HG02870 (cell line): ENCODE measurements around the gene JAG2.

ENCODE experiments used
- ATAC-seq: cut with Tn5 transposase; IDR thresholded peaks from one replicate; pipeline ENCODE4 v1.9.1; 2021; ENCODE audit warnings: mild to moderate bottlenecking, moderate library complexity; ENCODE audit not compliant: unreplicated experiment

The JAG2 gene

GRCh38 chr14:105204206-105204930 is 35.8 kb upstream of the JAG2 start:
- ATAC-seq = no peak

- ATAC-seq = no peak
Measured at GRCh38 chr14:105203701-105204100, 35.1 kb upstream of the JAG2 start.

GRCh38 chr14:105203057-105203531 is 34.5 kb upstream of the JAG2 start:
- ATAC-seq = no peak

- ATAC-seq = no peak
Measured at GRCh38 chr14:105201925-105202513, 33.4 kb upstream of the JAG2 start.

- no peak for ATAC-seq
Measured at GRCh38 chr14:105201156-105201924, 32.8 kb upstream of the JAG2 start.

GRCh38 chr14:105200641-105201040 is 32.1 kb upstream of the JAG2 start:
- ATAC-seq = no peak

GRCh38 chr14:105200074-105200473 is 31.5 kb upstream of the JAG2 start:
- ATAC-seq = no peak

GRCh38 chr14:105199093-105199492 is 30.5 kb upstream of the JAG2 start:
- no peak for ATAC-seq

- ATAC-seq = no peak
Measured at GRCh38 chr14:105198588-105198987, 30.0 kb upstream of the JAG2 start.

GRCh38 chr14:105197211-105197641 is 28.6 kb upstream of the JAG2 start:
- ATAC-seq = no peak

GRCh38 chr14:105196265-105196960 is 27.8 kb upstream of the JAG2 start:
- ATAC-seq = no peak

GRCh38 chr14:105195522-105196264 is 27.1 kb upstream of the JAG2 start:
- ATAC-seq = no peak

- no peak for ATAC-seq
Measured at GRCh38 chr14:105195051-105195450, 26.5 kb upstream of the JAG2 start.

- no peak for ATAC-seq
Measured at GRCh38 chr14:105193916-105194782, 25.6 kb upstream of the JAG2 start.

GRCh38 chr14:105192866-105193731 is 24.5 kb upstream of the JAG2 start:
- ATAC-seq = no peak

GRCh38 chr14:105187935-105188524 is 19.5 kb upstream of the JAG2 start:
- no peak for ATAC-seq

- ATAC-seq = no peak
Measured at GRCh38 chr14:105187116-105187515, 18.5 kb upstream of the JAG2 start.

GRCh38 chr14:105185973-105186372 is 17.4 kb upstream of the JAG2 start:
- no peak for ATAC-seq
